ENCODE data around the gene UNC119. TPM values are rescaled to one million over a fixed set of nuclear protein-coding genes. Genes with fewer than 3 reads are reported as not detected.
A peak's percentile ranks its signal among the peaks of the same experiment; 100 is the strongest.

Gene UNC119
- total and polyA plus RNA-seq, 2 of the 13 experiments (the other 11 are each of a cell fraction or from before 2014, with no cell fraction given), result 10.4 to 63.1 TPM

- TF ChIP-seq HOXA5 (CRISPR knock-in tag; IDR thresholded peaks at IDR 0.05) (no peak; the same call in 1 of the 2 replicates), ZNF781 (CRISPR knock-in tag; IDR thresholded peaks at IDR 0.05; ENCODE audit: borderline replicate concordance, not compliant biosample characterization) (peak; percentile 48), KMT2A (CRISPR knock-in tag; IDR thresholded peaks at IDR 0.05) (no peak), RBM39 (IDR thresholded peaks at IDR 0.05; ENCODE audit: low read depth, low read length, poor library complexity, severe bottlenecking) (no peak), SYNCRIP (IDR thresholded peaks at IDR 0.05; ENCODE audit: insufficient read depth, low read depth, low read length) (no peak), ZNF329 (CRISPR knock-in tag; IDR thresholded peaks at IDR 0.05; ENCODE audit: low read depth) (no peak), JUND (CRISPR knock-in tag; IDR thresholded peaks at IDR 0.05) (no peak), ZFP82 (CRISPR knock-in tag; IDR thresholded peaks at IDR 0.05; ENCODE audit: borderline replicate concordance) (no peak), NCOA1 (CRISPR knock-in tag; IDR thresholded peaks at IDR 0.05) (no peak), SSRP1 (CRISPR knock-in tag; IDR thresholded peaks at IDR 0.05) (no peak), NFE2L1 (CRISPR knock-in tag; IDR thresholded peaks at IDR 0.05; ENCODE audit: borderline replicate concordance) (no peak), RELA (CRISPR knock-in tag; IDR thresholded peaks at IDR 0.05) (no peak), CHCHD3 (CRISPR knock-in tag; IDR thresholded peaks at IDR 0.05) (no peak), ELF1 (CRISPR knock-in tag; IDR thresholded peaks at IDR 0.05) (peak; percentile 54; the same call in 1 of the 2 replicates), ZNF3 (CRISPR knock-in tag; IDR thresholded peaks at IDR 0.05) (no peak), ZNF253 (CRISPR knock-in tag; IDR thresholded peaks at IDR 0.05; ENCODE audit: borderline replicate concordance) (0 out of 2 replicates have a peak, but pooled peaks have one; percentile 42), ZNF564 (CRISPR knock-in tag; IDR thresholded peaks at IDR 0.05) (peak; percentile 78; the same call in 1 of the 2 replicates), ZNF616 (CRISPR knock-in tag; IDR thresholded peaks at IDR 0.05; ENCODE audit: low read depth) (no peak; the same call in 1 of the 2 replicates), RCOR2 (CRISPR knock-in tag; IDR thresholded peaks at IDR 0.05) (no peak), ZNF879 (CRISPR knock-in tag; IDR thresholded peaks at IDR 0.05) (no peak), GABPB1 (CRISPR knock-in tag; IDR thresholded peaks at IDR 0.05) (peak; percentile 60; the same call in 1 of the 2 replicates), AKAP8 (CRISPR knock-in tag; IDR thresholded peaks at IDR 0.05) (0 out of 2 replicates have a peak, but pooled peaks have one; percentile 31), ZNF280B (CRISPR knock-in tag; IDR thresholded peaks at IDR 0.05; ENCODE audit: borderline replicate concordance) (peak; percentile 19; the same call in 1 of the 2 replicates), MAFG (CRISPR knock-in tag; IDR thresholded peaks at IDR 0.05) (no peak), FOXO1 (CRISPR knock-in tag; IDR thresholded peaks at IDR 0.05) (peak; percentile 64; the same call in 1 of the 2 replicates), NFE2 (CRISPR knock-in tag; IDR thresholded peaks at IDR 0.05) (no peak), ZNF430 (CRISPR knock-in tag; IDR thresholded peaks at IDR 0.05) (no peak), MZF1 (CRISPR knock-in tag; IDR thresholded peaks at IDR 0.05; ENCODE audit: borderline replicate concordance) (0 out of 2 replicates have a peak, but pooled peaks have one; percentile 61), UBTF (CRISPR knock-in tag; IDR thresholded peaks at IDR 0.05) (no peak)
These were observed 24.5 kb upstream of the UNC119 start, which contains the start of gene ALDOC (continued) for GRCh38 chr17:28576758-28577465.
